ENCODE data around the gene ITPRID2.

DNA sequence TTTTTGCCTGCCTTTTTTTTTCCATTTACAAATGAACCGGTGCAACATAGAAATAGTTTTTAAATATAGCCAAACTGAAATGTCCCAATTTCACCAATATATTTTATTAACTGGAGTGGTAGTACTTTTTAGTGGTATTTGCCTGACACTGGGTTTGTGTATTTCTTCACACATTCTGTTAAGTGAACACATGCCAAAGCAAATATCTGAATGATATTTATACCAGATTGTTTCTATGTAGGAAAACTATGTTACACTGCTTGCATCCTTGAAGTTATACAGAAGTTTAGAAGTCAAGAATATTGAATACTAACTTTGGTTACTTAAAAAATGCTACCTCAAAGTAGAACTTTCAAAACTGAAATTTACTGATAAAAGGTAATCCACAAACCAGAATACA, 19.4 kb upstream of the ITPRID2 start:
- TF ChIP-seq, protein P1, sequence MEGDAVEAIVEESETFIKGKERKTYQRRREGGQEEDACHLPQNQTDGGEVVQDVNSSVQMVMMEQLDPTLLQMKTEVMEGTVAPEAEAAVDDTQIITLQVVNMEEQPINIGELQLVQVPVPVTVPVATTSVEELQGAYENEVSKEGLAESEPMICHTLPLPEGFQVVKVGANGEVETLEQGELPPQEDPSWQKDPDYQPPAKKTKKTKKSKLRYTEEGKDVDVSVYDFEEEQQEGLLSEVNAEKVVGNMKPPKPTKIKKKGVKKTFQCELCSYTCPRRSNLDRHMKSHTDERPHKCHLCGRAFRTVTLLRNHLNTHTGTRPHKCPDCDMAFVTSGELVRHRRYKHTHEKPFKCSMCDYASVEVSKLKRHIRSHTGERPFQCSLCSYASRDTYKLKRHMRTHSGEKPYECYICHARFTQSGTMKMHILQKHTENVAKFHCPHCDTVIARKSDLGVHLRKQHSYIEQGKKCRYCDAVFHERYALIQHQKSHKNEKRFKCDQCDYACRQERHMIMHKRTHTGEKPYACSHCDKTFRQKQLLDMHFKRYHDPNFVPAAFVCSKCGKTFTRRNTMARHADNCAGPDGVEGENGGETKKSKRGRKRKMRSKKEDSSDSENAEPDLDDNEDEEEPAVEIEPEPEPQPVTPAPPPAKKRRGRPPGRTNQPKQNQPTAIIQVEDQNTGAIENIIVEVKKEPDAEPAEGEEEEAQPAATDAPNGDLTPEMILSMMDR (optimal IDR thresholded peaks at IDR 0.05 in 1 of 3, IDR thresholded peaks at IDR 0.05 in 1 of 3, conservative IDR thresholded peaks at IDR 0.05 in 1 of 3; ENCODE audit: extremely low read depth in 1 of 3, insufficient read depth in 2 of 3, low read length in 3 of 3), result no peak
- TF ChIP-seq EZH2 (IDR thresholded peaks at IDR 0.05; ENCODE audit: low read length), result no peak

All from keratinocyte (primary cell).